HG03571 (cell line): ENCODE measurements around the gene ZDHHC1.

Source experiments
- ATAC-seq: cut with Tn5 transposase; IDR thresholded peaks from one replicate; pipeline ENCODE4 v1.9.1; 2021; ENCODE audit not compliant: unreplicated experiment

Gene ZDHHC1, protein sequence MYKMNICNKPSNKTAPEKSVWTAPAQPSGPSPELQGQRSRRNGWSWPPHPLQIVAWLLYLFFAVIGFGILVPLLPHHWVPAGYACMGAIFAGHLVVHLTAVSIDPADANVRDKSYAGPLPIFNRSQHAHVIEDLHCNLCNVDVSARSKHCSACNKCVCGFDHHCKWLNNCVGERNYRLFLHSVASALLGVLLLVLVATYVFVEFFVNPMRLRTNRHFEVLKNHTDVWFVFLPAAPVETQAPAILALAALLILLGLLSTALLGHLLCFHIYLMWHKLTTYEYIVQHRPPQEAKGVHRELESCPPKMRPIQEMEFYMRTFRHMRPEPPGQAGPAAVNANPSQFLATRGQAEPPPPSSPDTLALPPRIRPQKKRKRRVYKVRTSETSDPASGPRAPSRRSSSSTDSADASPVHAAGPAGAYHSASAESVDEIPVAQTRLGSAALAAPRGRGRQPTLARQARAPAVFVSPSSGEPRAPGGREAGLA

GRCh38 chr16:67415872-67416793 is at the start of gene ZDHHC1:
ZDHHC1 (minus strand) TSS chr16:67416477; CDS start chr16:67407775, 8,702 bp downstream.
- no peak for ATAC-seq

GRCh38 chr16:67464565-67464964 is 48.3 kb upstream of the ZDHHC1 start:
- no peak for ATAC-seq

- ATAC-seq, result no peak
These were observed 47.4 kb upstream of the ZDHHC1 start for GRCh38 chr16:67463691-67464090.

DNA sequence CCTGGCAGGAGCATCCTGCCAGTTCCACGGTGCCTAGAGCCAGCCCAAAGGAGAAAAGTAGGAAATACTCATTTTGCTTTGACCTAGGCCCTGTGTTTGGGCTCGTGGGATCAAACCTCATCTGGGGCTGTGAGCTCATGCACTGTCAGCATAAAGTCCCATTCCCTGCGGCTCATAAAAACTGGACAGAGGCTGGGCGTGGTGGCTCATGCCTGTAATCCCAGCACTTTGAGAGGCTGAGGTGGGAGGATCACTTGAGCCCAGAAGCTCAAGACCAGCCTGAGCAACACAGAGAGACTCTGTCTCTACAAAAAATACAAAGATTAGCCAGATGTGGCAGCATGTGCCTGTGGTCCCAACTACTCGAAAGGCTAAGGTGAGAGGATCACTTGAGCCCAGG is 46.8 kb upstream of the ZDHHC1 start:
- no peak for ATAC-seq

DNA sequence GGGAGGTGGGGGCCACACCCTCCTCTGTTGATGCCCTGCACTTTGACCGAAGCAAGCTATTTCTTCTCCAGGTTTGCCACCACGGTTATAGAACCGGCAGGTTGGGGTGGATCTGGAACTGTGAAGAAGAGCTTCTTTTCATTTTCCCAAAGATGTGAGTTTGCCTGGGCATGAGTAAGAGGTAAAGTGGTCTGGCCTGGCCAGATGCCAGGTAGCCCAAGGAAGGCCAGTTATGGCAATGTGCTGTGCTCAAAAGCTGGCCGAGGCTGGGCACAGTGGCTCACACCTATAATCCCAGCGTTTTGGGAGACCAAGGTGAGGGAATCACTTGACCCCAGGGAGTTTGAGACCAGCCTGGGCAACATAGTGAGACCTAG is 46.0 kb upstream of the ZDHHC1 start:
- ATAC-seq, result no peak

DNA sequence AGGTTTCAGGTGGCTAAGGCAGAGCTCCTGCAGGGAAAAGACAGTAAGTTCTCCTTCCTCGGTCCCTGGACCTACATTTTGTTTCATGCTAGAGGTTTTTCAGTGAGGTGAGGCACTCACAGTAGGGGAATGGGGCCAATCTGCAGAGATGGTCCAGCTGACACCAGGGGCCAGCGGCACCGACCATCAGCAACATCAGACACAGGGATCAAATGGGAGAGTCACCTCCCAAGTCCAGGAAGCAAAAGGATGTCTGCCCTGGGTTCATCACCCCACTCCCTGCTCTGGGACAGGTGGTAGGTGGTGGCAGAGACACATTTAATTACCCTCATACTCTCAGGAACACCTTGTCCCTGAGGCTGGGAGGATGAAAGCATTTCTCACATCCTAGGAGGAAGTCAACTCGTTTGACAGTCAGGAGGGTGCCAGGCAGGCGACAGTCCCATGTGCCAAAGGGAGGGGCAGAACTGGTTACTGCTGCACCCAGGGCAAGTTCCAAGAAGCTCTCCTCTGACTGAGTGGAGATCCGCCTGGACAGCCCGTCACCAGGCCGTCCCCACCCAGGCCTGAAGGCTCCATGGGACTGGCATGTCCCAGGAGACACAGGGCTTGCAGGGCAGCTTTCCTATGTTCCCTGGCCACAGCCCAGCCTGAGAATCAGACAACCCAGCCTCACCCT is 45.5 kb upstream of the ZDHHC1 start:
- no peak for ATAC-seq

DNA sequence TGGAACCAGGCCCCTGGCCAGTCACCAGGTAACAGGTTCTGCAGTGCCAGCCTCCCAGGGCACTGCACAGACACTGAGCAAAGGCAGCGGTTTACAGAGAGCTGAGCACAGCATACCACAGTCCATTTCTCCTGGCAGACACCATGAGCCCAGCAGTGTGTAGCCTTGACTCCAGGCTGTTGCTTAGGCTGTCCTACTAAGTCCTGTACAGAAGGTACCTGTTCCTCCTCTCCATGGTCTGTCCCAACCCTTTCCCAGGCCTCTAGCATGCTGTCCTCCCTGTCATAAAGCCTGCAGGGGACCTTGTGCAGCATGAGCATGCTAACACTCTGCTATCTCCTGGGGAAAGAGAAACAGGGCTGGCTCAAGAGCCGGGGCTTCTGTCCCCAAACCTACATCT is 44.7 kb upstream of the ZDHHC1 start:
- no peak for ATAC-seq

GRCh38 chr16:67460168-67460567 is 43.9 kb upstream of the ZDHHC1 start:
- no peak for ATAC-seq

- ATAC-seq, result no peak
These were observed 43.5 kb upstream of the ZDHHC1 start for GRCh38 chr16:67459861-67460150.

- no peak for ATAC-seq
These were observed 43.0 kb upstream of the ZDHHC1 start for GRCh38 chr16:67459066-67459860.

- ATAC-seq, result no peak
These were observed 41.9 kb upstream of the ZDHHC1 start for GRCh38 chr16:67458121-67458641.

- no peak for ATAC-seq
These were observed 41.3 kb upstream of the ZDHHC1 start for GRCh38 chr16:67457611-67458010.

DNA sequence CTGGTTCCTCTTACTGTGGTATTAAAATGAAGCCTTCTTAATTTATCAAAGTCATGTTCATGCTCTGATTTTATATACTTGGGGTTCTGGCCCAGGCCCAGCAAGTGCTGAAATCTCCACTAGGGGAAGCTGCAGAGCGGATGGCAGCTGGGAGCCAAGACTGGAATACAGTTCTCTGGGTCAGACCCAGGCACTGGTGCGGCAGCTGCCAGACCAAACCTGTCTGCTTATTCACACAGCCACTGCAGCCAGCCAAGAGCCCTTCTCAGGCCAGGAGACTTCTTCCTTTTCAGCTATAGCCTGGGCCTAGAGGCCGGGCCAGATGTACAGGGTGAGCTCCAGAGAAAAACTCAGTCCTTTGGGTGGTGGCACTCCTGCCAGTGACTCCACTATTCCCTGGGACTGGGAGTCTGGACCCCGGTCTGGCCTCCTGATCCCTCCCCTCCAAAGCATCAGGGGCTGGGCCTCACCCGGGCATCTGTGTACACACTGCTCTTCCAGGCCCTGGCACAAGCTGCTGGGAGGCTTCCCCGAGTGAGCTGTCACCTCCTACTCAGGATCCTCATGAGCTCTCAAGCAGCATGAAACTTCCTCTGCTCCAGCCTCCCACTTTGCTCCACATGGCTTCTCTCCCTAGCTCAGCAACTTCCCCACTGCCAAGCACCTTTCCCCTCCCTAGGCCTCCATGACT is 40.3 kb upstream of the ZDHHC1 start:
- no peak for ATAC-seq

GRCh38 chr16:67454852-67455251 is 38.6 kb upstream of the ZDHHC1 start:
- no peak for ATAC-seq

DNA sequence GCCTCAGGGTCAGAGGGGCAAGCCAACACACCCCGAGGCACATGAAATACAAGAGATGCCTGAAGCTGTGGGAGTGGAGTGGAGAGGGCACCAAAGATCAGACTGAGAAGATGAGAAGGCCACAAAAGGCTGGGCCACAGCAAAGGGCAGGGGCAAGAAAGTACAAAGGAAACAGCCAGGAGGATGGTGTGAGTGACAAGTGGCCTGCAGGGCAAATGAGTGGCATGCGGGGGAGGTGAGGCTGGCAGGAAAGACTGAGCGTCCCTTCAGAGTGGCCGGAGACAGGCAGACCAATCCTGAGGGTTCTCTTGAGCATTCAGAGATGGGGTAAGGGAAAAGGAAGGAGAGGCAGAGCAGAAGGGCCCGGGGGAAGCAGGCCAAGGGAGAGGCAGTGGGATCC is 37.8 kb upstream of the ZDHHC1 start:
- ATAC-seq, result no peak

DNA sequence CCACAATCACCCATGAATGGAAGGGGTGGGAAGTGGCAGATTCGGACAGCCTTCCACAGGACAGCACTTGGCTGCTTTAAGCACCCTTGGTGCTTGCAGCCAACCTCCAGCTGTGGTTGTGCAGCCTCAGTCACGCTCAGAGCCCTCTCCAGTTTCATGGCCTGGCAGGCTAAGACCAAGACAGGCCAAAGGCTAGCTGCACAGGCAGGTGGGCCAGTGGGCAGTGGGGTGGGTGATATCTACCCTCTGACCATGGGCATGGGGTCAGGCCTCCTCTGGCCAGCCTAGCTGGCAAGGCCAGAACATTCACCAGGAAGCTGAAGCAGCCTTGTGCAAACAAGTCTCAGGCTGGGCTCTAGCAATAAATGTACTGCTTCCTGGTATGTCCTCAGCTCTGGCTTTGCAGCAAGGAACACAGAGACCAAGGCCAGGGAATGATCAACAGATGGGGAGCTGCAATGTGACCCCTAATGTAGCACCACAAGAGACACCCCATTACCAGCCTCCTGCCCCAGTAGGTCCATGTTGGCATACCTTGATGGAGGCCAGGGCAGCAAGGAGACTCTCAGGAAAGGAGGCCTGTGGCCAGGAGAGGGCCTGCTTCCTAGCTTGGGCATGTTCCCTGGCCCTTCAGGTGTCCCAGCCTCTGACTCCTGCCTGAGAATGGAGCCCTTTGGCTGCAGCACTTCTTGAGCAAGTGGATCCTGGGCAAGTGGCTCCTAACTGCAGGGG is 35.6 kb upstream of the ZDHHC1 start:
- no peak for ATAC-seq

- no peak for ATAC-seq
These were observed 34.9 kb upstream of the ZDHHC1 start for GRCh38 chr16:67451061-67451703.

GRCh38 chr16:67449739-67450138 is 33.5 kb upstream of the ZDHHC1 start:
- no peak for ATAC-seq

GRCh38 chr16:67449336-67449735 is 33.1 kb upstream of the ZDHHC1 start:
- ATAC-seq, result no peak
